Urinary bladder (tissue), 4 donors: ENCODE measurements around the gene FBN3. TPM values are rescaled to one million over a fixed set of nuclear protein-coding genes. Genes with fewer than 3 reads are reported as not detected.
"Not testable (repeated sequence)": the region's sequence is repeated elsewhere in the genome, so short reads cannot be mapped to it uniquely, and the experiment has no call there.

Experiments
- DNase-seq: peaks from one replicate; pipeline ENCODE4 v3.0.0-alpha.2; 2015; ENCODE audit errors: extremely low spot score
- H3K27ac ChIP-seq: one replicate; pipeline ENCODE4 v1.5.1; 2013; ENCODE audit warnings: low read depth, mild to moderate bottlenecking, moderate library complexity
- H3K36me3 ChIP-seq: one replicate; pipeline ENCODE4 v1.6.1; 2013; ENCODE audit warnings: mild to moderate bottlenecking, moderate library complexity; ENCODE audit not compliant: insufficient read depth
- H3K4me1 ChIP-seq: one replicate; pipeline ENCODE4 v1.6.1; 2013; ENCODE audit warnings: mild to moderate bottlenecking, moderate library complexity; ENCODE audit not compliant: insufficient read depth
- H3K4me3 ChIP-seq: one replicate; pipeline ENCODE4 v1.5.1; 2013; ENCODE audit warnings: low read depth, low read length
- WGBS: extraction: QIAGEN DNeasy Blood & Tissue Kit; methylation state at CpG from one replicate; pipeline ENCODE4 v1.1.7; 2013; 5-methylcytosine and 5-hydroxymethylcytosine counted together
- polyA plus RNA-seq: library from polyadenylated mRNA; stranded (reverse); fragments of 200-250 nt; gene quantifications from one replicate; pipeline ENCODE4 v1.2.3, GENCODE V29; 2013
- total RNA-seq: library from RNA; depleted of rRNA; stranded (reverse); fragments of >200 nt; gene quantifications from one replicate; pipeline ENCODE4 v1.2.3, GENCODE V29; 2014
- donor health status: healthy with polysubstance abuse.
- donor health status: healthy.

FBN3 gene
- 2.3 TPM for total RNA-seq
- polyA plus RNA-seq: not detected

- WGBS: 5% methylated on average over 70 of the region's 72 CpGs
- H3K4me3 ChIP-seq: peak within 1 kb of the TSS; percentile 16
These were observed at the start of gene FBN3 for GRCh38 chr19:8149261-8150094. Gene FBN3, minus strand, starts transcription at chr19:8149592. Its CDS starts 2,112 bp downstream, at chr19:8147480.

GRCh38 chr19:8196271-8196927, 47.0 kb upstream of the FBN3 start:
- no peaks in the 10 kb centered on the region for H3K4me1 ChIP-seq
- H3K27ac ChIP-seq: no peak overlapping the region
- WGBS: 57% methylated on average over 10 of the region's 10 CpGs
- no peak for DNase-seq
- no peak overlapping the region for H3K4me3 ChIP-seq
- no peaks in the 10 kb centered on the region for H3K36me3 ChIP-seq

More at GRCh38 chr19:8149261-8150094, at the start of gene FBN3:
- peaks cover 2% of the 10 kb centered on the region for H3K4me1 ChIP-seq
- no peak for DNase-seq
- no peak within 1 kb of the TSS for H3K27ac ChIP-seq
- no peaks in the 10 kb centered on the region for H3K36me3 ChIP-seq

- 67% methylated on average over 11 of the region's 11 CpGs for WGBS
- DNase-seq: no peak
- no peak overlapping the region for H3K27ac ChIP-seq
- H3K4me3 ChIP-seq: no peak overlapping the region
- H3K4me1 ChIP-seq: no peaks in the 10 kb centered on the region
- H3K36me3 ChIP-seq: no peaks in the 10 kb centered on the region
These were observed 45.3 kb upstream of the FBN3 start for GRCh38 chr19:8194528-8195267.

DNA sequence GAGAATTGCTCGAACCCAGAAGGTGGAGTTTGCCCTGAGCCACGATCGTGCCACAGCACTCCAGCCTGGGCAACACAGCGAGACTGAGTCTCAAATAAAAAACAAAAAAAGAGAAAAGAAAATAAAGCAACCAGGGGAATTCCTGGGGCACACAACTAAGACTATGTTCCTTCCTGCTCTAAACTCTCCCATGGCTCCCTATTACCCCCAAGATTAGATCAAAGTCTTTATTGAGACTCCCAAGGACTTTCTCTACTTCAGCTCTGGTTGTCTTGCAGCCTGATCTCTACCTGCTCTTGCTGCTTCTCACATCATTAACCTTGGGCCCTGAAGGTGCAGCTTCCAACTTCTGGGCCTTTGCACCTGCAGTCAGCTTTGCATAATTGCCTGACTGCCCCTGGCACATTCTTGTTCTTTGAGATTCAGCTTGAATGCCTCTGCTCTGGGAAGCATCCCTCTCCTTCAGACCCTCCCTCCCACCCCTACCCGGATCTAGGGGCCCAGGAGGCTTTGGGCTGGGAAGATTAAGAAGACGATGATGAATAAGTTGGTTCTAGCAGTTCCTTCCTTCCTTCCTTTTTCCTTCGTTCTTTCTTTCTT, 42.9 kb upstream of the FBN3 start:
- H3K4me3 ChIP-seq: no peak overlapping the region
- no peak overlapping the region for H3K27ac ChIP-seq
- no peaks in the 10 kb centered on the region for H3K36me3 ChIP-seq
- DNase-seq: no peak
- no peaks in the 10 kb centered on the region for H3K4me1 ChIP-seq
- WGBS: 68% methylated on average over 7 of the region's 7 CpGs

DNA sequence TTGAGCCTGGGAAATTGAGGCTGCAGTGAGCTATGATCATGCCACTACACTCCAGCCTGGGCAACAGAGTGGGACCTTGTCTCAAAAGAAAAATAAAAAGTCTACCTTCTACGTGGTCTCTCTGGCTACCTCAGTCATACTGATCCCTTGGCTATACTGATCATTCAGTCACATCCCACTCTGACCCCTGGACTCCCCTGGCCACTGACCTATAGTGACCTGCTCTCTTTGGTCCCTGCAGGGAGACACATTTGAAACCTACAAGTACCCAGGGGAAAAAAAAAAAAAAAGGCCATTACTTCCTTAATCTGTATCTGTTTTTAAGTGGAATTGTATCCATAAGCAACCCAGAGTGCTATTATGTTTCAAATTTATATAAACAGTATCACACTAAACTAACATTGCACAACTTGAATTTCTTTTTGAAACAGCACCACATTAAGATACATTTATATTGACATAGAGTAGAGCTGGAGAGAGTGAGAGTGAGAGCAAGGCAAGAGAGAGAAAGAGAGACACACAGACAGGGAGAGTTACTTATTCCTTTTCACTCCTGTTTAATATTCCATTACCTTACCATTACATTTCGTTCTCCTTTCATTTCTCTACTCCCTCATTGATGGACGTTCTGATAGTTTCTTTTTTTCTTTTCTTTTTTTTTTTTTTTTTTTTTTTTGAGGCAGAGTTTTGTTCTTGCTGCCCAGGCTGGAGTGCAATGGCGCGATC, 36.1 kb upstream of the FBN3 start:
- 85% methylated on average over 5 of the region's 5 CpGs for WGBS
- H3K4me1 ChIP-seq: no peaks in the 10 kb centered on the region
- no peak overlapping the region for H3K4me3 ChIP-seq
- H3K36me3 ChIP-seq: no peaks in the 10 kb centered on the region
- H3K27ac ChIP-seq: no peak overlapping the region
- DNase-seq: no peak

- DNase-seq: no peak
- Histone ChIP-seq H3K4me1 (no peaks in the 10 kb centered on the region), H3K36me3 (no peaks in the 10 kb centered on the region), H3K27ac (no peak overlapping the region), H3K4me3 (no peak overlapping the region)
- WGBS: 87% methylated on average over 9 of the region's 9 CpGs
These were observed 34.9 kb upstream of the FBN3 start for GRCh38 chr19:8184274-8184673.

GRCh38 chr19:8180018-8180417, 30.6 kb upstream of the FBN3 start:
- H3K4me3 ChIP-seq: no peak overlapping the region
- no peaks in the 10 kb centered on the region for H3K36me3 ChIP-seq
- H3K4me1 ChIP-seq: no peaks in the 10 kb centered on the region
- no peak for DNase-seq
- 31% methylated on average over 6 of the region's 6 CpGs for WGBS
- no peak overlapping the region for H3K27ac ChIP-seq

DNA sequence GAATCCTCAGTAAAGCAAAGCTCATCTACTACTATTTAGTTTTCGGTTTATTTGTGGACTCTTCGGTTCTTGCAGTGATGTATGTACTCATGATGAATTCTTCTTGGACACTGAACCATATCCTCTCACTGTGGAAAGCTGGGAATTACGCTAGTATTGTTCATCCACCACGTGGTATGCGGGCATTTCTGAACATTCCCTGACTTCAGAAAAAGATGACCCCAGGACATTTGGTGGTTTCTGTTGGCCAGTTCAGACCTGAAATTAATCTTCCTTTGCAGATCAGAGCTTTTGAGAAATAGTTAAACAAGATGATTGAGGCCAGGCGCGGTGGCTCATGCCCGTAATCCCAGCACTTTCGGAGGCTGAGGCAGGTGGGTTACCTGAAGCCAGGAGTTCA, 25.3 kb upstream of the FBN3 start:
- Histone ChIP-seq H3K36me3 (no peaks in the 10 kb centered on the region), H3K4me1 (no peaks in the 10 kb centered on the region), H3K27ac (no peak overlapping the region), H3K4me3 (no peak overlapping the region)
- DNase-seq: no peak
- 89% methylated on average over 9 of the region's 9 CpGs for WGBS

GRCh38 chr19:8168537-8168936, 19.1 kb upstream of the FBN3 start:
- Histone ChIP-seq H3K36me3 (no peaks in the 10 kb centered on the region), H3K27ac (no peak overlapping the region), H3K4me3 (no peak overlapping the region), H3K4me1 (no peaks in the 10 kb centered on the region)
- WGBS: 97% methylated on average over 7 of the region's 7 CpGs
- DNase-seq: no peak

DNA sequence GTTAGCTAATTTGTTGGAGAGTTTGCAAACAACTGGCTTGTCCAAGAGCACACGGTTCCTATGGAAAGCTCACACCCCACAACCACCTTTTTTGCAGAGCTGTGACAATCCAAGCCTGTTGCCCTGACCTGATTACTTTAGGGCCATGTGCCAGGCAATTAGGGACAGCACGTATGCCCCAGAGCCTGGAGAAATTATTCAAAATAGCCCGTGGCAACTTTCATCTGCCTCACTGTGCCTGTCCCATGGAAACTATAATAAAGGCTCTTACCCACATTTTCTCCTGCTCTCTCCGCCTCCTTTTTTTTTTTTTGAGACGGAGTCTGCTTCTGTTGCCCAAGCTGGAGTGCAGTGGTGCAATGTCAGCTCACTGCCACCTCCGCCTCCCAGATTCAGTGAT, 18.6 kb upstream of the FBN3 start:
- Histone ChIP-seq H3K4me3 (no peak overlapping the region), H3K4me1 (no peaks in the 10 kb centered on the region), H3K27ac (no peak overlapping the region), H3K36me3 (no peaks in the 10 kb centered on the region)
- WGBS: 57% methylated on average over 6 of the region's 6 CpGs
- no peak for DNase-seq

GRCh38 chr19:8163759-8164158, 14.4 kb upstream of the FBN3 start:
- 19% methylated on average over 7 of the region's 7 CpGs for WGBS
- Histone ChIP-seq H3K4me1 (no peaks in the 10 kb centered on the region), H3K27ac (no peak overlapping the region), H3K4me3 (no peak overlapping the region), H3K36me3 (no peaks in the 10 kb centered on the region)
- DNase-seq: no peak

- Histone ChIP-seq H3K4me1 (no peaks in the 10 kb centered on the region), H3K4me3 (no peak overlapping the region), H3K36me3 (no peaks in the 10 kb centered on the region), H3K27ac (no peak overlapping the region)
- WGBS: 73% methylated on average over 12 of the region's 12 CpGs
- DNase-seq: no peak
These were observed 11.8 kb upstream of the FBN3 start for GRCh38 chr19:8161135-8161646.

DNA sequence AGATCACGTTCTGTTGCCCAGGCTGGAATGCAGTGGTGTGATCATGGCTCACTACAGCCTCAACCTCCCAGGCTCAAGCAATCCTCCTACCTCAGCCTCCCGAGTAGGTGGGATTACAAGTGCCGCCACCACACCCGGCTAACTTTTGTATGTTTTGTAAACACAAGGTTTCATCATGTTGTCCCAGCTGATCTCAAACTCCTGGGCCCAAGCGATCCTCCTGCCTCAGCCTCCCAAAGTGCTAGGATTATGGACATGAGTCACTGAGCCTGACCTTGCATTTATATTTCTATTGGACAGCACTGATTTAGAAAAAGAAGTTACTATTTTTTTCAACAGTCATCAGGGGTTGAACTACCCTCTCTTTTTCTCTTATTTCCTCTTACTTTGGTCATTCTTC, 9.9 kb upstream of the FBN3 start:
- not testable (repeated sequence) for H3K27ac ChIP-seq, DNase-seq, H3K4me3 ChIP-seq, H3K4me1 ChIP-seq, H3K36me3 ChIP-seq
- 86% methylated on average over 5 of the region's 5 CpGs for WGBS
